ENCODE measurements around the gene TUT7.

The TUT7 gene

GRCh38 chr9:86341007-86341491 is 13.2 kb downstream of the TUT7 start:
- H2AFZ ChIP-seq (ENCODE audit: low read depth, low read length), result no peak overlapping the region
- H3K36me3 ChIP-seq (ENCODE audit: insufficient read depth, low read length), result peaks cover 80% of the 10 kb centered on the region
- no peaks in the 10 kb centered on the region for H3K79me2 ChIP-seq (ENCODE audit: insufficient read depth, low read length)
- 0 out of 2 replicates have a peak, but pooled peaks cover 3% of the 10 kb centered on the region for H4K20me1 ChIP-seq (ENCODE audit: insufficient read depth, low read length)
- no peaks in the 10 kb centered on the region for H3K27me3 ChIP-seq (ENCODE audit: insufficient read depth, low read length, poor library complexity)
- TF ChIP-seq CTCF (IDR thresholded peaks at IDR 0.05; ENCODE audit: borderline replicate concordance, extremely low read depth, low read length, poor library complexity, severe bottlenecking) (no peak), EZH2 (IDR thresholded peaks at IDR 0.05; ENCODE audit: borderline replicate concordance, low read depth, low read length, severe bottlenecking) (no peak)
- H3K4me2 ChIP-seq (ENCODE audit: insufficient read depth, low read length), result no peak overlapping the region
- ATAC-seq (ENCODE audit: insufficient read depth, low read depth) (no peak), DNase-seq (no peak)
- H3K27ac ChIP-seq (ENCODE audit: low read length), result no peak overlapping the region
- H3K9me3 ChIP-seq (ENCODE audit: insufficient read depth, low read length, severe bottlenecking), result no peaks in the 10 kb centered on the region
- H3K4me1 ChIP-seq (ENCODE audit: insufficient read depth, low read length), result no peaks in the 10 kb centered on the region
- H3K9ac ChIP-seq (ENCODE audit: low read depth, low read length), result no peak overlapping the region
- no peak overlapping the region for H3K4me3 ChIP-seq (ENCODE audit: low read depth in 1 of 2, low read length in 2 of 2)

- H2AFZ ChIP-seq (ENCODE audit: low read depth, low read length), result no peak overlapping the region
- no peaks in the 10 kb centered on the region for H3K4me1 ChIP-seq (ENCODE audit: insufficient read depth, low read length)
- no peak overlapping the region for H3K4me3 ChIP-seq (ENCODE audit: low read depth in 1 of 2, low read length in 2 of 2)
- peaks cover 80% of the 10 kb centered on the region for H3K36me3 ChIP-seq (ENCODE audit: insufficient read depth, low read length)
- DNase-seq, result no peak
- H3K79me2 ChIP-seq (ENCODE audit: insufficient read depth, low read length), result no peaks in the 10 kb centered on the region
- H3K27me3 ChIP-seq (ENCODE audit: insufficient read depth, low read length, poor library complexity), result no peaks in the 10 kb centered on the region
- H3K9me3 ChIP-seq (ENCODE audit: insufficient read depth, low read length, severe bottlenecking), result no peaks in the 10 kb centered on the region
- H3K9ac ChIP-seq (ENCODE audit: low read depth, low read length), result no peak overlapping the region
- no peak overlapping the region for H3K27ac ChIP-seq (ENCODE audit: low read length)
- H3K4me2 ChIP-seq (ENCODE audit: insufficient read depth, low read length), result no peak overlapping the region
- TF ChIP-seq CTCF (IDR thresholded peaks at IDR 0.05; ENCODE audit: borderline replicate concordance, extremely low read depth, low read length, poor library complexity, severe bottlenecking), result no peak
- TF ChIP-seq EZH2 (IDR thresholded peaks at IDR 0.05; ENCODE audit: borderline replicate concordance, low read depth, low read length, severe bottlenecking), result no peak
- no peak for ATAC-seq (ENCODE audit: insufficient read depth, low read depth)
- H4K20me1 ChIP-seq (ENCODE audit: insufficient read depth, low read length), result no peaks in the 10 kb centered on the region
Observed at GRCh38 chr9:86340356-86341006, 13.7 kb downstream of the TUT7 start.

- no peak for TF ChIP-seq EZH2 (IDR thresholded peaks at IDR 0.05; ENCODE audit: borderline replicate concordance, low read depth, low read length, severe bottlenecking)
- no peak for TF ChIP-seq CTCF (IDR thresholded peaks at IDR 0.05; ENCODE audit: borderline replicate concordance, extremely low read depth, low read length, poor library complexity, severe bottlenecking)
- ATAC-seq (ENCODE audit: insufficient read depth, low read depth), result no peak; the same call in 2 of the 3 replicates
- H3K27ac ChIP-seq (ENCODE audit: low read length), result no peak overlapping the region
- H3K9ac ChIP-seq (ENCODE audit: low read depth, low read length), result no peak overlapping the region
- peaks cover 87% of the 10 kb centered on the region for H3K36me3 ChIP-seq (ENCODE audit: insufficient read depth, low read length)
- DNase-seq, result no peak
- H3K4me3 ChIP-seq (ENCODE audit: low read depth in 1 of 2, low read length in 2 of 2), result no peak overlapping the region
- H2AFZ ChIP-seq (ENCODE audit: low read depth, low read length), result no peak overlapping the region
- H3K9me3 ChIP-seq (ENCODE audit: insufficient read depth, low read length, severe bottlenecking), result no peaks in the 10 kb centered on the region
- H4K20me1 ChIP-seq (ENCODE audit: insufficient read depth, low read length), result no peaks in the 10 kb centered on the region
- H3K27me3 ChIP-seq (ENCODE audit: insufficient read depth, low read length, poor library complexity), result no peaks in the 10 kb centered on the region
- H3K4me2 ChIP-seq (ENCODE audit: insufficient read depth, low read length), result no peak overlapping the region
- H3K4me1 ChIP-seq (ENCODE audit: insufficient read depth, low read length), result no peaks in the 10 kb centered on the region
- no peaks in the 10 kb centered on the region for H3K79me2 ChIP-seq (ENCODE audit: insufficient read depth, low read length)
Observed at GRCh38 chr9:86337469-86338108, 16.6 kb downstream of the TUT7 start.

Measured in DND-41 (cell line).